ELR (cell line): Measurements from ENCODE around the gene AP4E1.
"Not testable (repeated sequence)": the region's sequence is repeated elsewhere in the genome, so short reads cannot be mapped to it uniquely, and the experiment has no call there.

Source experiments
- DNase-seq: peaks from one replicate; pipeline ENCODE4 v3.0.0-alpha.2; 2015; ENCODE audit warnings: low read depth

AP4E1 gene

DNA sequence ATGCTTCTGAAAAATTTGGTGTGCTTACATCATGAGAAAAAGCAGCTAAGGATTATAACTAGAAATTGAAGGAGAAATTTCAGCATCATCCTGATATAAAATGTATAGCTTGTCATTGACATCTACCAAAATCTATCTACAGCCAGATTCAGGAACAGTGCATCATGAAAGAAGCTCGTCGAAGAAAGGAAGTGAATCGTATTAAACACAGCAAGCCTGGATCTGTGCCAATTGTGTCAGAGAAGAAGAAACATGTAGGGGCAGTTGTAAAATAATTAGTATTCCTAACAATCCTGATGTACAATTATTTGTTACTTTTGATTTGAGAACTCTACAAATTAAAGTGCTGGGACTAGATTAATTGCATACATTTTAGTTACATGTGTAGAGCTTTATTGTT, 37.2 kb downstream of the AP4E1 start:
- peak; percentile 53 for DNase-seq

DNA sequence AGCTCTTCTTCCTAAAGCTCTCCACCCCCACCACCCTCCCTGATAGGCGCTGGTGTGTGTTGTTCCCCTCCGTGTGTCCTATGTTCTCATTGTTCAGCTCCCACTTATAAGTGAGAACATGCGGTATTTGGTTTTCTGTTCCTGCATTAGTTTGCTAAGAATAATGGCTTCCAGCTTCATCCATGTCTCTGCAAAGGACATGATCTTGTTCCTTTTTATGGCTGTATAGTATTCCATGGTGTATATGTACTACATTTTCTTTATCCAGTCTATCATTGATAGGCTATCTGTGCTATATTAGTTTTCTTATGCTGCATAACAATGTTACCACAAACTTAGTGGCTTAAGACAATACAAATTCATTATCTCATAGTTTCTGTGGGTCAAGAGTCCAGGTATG, 42.3 kb downstream of the AP4E1 start:
- not testable (repeated sequence) for DNase-seq

DNA sequence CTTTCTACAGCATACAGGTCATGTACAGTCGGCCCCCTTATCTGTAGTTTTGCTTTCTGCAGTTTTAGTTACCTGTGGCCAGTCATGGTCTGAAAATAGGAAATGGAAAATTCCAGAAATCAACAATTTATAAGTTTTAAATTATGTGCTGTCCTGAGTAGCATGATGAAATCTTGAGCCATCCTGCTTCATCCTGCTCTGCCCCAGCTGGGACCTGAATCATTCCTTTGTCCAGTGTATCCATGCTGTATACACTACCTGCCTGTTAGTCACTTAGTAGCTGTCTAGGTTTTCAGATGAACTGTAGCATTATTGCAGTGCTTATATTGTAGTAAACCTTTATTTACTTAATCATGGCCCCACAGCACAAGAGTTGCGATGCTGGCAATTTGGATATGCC, 44.8 kb downstream of the AP4E1 start:
- DNase-seq: peak; percentile 71

DNA sequence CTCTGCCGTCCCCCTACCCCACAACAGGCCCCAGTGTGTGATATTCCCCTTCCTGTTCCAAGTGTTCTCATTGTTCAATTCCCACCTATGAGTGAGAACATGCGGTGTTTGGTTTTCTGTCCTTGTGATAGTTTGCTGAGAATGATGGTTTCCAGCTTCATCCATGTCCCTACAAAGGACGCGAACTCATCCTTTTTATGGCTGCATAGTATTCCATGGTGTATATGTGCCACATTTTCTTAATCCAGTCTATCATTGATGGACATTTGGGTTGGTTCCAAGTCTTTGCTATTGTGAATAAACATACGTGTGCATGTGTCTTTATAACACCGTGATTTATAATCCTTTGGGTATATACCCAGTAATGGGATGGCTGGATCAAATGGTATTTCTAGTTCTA, 46.4 kb downstream of the AP4E1 start:
- DNase-seq: not testable (repeated sequence)

DNA sequence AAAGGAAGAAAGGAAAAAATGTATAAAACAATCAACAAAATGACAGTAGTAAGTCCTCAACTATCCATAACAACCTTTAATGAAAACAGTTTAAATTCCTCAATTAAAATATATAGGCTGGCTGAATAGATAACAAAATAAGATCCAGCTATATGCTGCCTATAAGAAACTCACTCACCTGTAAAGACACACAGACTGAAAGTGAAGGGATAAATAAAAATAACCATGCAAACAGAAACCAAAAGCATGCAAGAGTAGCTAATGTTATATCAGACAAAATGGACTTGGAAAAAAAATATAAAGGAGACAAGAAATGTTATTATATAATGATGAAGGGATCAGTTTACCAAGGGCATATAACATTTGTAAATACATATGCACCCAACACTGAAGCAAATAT, 51.2 kb downstream of the AP4E1 start:
- DNase-seq: no peak

DNA sequence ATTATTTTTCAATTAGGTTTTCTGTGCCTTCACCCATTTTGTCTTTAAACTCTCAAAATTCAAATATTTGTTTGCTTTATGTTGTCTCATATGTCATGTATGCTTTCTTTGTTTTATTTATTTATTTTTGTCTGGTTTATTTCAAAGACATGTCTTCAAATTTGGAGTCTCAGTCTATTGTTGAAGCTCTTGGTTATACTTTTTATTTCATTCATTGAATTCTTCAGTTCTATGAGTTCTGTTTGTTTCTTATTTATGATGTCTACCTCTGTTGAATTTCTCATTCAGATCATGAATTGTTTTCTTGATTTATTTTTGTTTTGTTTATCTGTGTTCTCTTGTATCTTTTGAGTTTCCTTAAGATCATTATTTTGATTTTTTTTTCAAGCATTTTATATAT, 55.6 kb downstream of the AP4E1 start:
- no peak for DNase-seq

DNA sequence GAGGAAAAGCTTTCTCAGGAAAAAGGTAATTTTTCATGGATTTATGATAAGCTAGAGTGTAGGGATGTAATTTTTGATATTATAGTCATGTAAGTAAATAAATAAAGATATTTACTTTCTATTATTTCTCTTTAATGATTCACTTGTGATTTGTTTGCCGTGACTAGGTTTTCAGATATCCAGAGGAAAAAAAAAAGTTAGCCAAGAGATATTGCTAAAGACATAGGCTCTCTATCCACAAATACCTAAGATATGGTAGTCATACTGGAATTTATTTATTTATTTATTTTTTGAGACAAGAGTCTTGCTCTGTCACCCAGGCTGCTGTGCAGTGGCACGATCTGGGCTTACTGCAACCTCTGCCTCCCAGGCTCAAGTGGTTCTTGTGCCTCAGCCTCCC, 59.9 kb downstream of the AP4E1 start:
- peak; percentile 62 for DNase-seq

DNA sequence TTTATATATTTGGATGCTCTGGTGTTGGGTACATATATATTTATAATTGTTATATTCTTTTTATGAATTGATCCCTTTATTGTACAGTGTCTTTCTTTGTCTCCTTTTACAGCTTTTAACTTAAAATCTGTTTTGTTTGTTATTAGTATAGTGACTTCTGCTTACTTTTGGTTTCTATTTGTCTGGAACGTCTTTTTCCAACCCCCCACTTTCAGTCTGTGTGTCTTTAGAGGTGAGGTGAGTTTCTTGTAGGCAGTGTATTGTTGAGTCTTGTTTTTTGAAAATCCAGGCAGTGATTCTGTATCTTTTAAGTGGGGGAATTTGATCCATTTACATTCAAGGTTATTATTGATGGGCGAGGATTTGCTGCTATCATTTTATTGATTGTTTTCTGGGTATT, 62.0 kb downstream of the AP4E1 start:
- DNase-seq: no peak

DNA sequence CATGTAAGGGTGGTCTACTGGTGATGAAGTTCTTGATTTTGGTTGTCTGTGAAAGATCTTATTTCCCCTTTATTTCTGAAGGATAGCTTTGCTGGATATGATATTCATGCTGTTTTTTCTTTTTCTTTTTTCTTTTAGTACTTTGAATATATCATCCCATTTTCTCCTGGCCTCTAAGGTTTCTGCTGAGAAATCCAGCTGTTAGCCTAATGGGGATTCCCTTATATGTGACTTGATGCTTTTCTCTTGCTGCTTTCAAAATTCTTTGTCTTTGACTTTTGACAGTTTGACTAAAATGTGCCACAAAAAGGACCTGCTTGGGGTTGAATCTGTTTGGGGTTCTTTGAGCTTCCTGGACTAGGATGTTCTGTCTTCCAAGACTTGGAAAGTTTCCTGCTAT, 62.6 kb downstream of the AP4E1 start:
- DNase-seq: no peak

DNA sequence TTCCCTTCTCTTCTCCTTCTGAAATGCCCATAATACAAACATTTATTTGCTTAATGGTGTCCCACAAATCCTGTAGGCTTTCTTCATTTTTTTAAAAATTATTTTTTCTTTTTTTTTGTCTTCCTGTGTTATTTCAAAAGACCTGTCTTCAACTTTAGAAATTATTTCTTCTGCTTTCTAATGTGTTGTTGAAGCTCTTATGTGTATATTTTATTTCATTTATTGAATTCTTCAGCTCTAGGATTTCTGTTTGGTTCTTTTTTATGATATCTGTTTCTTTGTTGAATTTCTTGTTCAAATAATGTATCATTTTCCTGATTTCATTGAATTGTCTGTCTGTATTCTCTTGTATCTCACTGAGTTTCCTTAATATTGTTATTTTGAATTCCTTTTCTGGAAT, 63.1 kb downstream of the AP4E1 start:
- DNase-seq: no peak

DNA sequence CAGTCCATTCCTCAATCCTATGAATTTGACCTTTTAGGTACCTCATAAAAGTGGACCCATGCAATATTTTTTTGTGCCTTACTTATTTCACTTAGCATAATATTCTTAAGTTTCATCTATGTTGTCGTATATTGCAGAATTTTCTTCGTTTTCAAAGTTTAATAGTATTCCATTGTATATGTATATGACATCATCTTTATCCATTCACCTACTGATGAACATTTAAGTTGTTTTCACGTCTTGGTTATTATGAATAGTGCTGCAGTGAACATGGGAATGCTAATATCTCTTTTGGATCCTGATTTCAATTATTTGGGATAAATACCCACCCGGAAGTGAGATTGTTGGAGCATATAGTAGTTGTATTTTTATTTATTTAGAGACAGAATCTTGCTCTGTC, 65.1 kb downstream of the AP4E1 start:
- DNase-seq: no peak

DNA sequence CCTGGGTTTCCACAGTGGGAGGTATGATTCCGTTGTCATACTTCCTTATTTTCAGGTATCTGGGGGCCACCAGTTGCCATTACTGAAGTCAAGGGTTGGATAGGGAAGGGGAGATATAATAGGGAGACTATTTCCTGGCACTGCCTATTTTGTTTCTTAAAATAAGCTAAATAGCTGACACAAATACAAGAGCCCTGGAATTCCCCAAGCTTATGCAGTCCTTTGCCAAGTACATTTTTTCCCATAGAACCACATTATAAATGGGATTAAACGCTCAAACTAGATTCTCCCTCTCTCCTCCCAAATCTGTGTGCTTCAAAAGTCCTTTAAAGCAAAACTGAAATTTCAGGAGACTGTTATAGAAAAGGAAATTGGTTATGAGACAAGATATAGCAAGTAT, 68.7 kb downstream of the AP4E1 start:
- no peak for DNase-seq

DNA sequence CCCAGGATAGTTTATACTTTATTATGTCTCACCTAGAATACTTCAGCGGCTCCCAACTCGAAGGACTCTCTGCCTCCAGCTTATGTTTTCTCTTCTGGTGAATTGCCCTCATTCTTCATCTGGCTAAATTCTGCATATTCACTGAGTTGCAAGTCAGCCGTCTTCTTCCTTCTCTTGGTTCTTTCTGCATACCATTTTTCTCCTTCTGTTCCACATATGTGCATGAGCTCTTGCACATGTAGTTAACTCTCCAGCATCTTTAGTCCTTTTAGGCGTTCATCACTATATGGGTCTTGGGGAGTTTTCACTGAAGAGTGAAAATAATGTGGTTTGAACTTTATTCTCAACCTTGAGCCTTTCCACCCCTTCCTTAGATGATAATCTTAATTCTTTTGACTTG, 70.1 kb downstream of the AP4E1 start:
- DNase-seq: no peak

DNA sequence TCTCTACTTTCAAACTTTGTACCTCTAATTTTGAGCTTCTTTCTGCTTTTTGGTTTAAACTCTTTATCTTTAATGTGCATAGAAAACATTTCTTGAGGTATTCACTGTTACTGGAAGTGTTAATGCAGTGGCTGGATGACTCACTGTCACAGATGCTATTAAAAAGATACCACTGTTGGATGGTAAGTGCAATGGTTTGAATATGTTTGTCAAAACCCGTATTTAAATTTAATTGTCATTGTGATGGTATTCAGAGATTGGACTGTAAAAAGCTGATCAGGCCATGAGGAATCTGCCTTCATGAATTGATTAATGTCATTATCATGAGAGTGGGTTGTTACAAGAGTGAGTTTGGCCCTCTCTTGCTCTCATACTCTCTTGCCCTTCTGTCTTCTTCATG, 70.6 kb downstream of the AP4E1 start:
- DNase-seq: peak; percentile 13

DNA sequence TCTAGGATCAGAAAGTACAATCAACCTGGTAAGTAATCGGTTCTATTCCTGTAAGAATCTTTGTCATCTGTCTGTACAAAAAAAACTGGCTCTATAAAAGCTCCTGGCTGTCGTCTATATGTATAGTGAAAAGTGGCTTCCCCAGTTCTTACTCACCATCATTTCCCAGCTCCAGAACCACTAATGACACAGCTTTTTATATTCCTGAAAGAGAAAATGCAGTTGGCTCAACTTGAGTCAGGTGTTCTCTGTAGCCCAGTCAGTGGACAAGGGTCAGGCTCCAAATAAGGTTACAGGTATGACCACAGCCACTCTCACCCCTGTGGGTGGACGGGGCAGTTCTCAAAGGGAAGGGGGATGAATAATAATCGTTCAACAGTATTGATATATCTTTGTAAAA, 85.1 kb downstream of the AP4E1 start:
- DNase-seq: peak; percentile 10

DNA sequence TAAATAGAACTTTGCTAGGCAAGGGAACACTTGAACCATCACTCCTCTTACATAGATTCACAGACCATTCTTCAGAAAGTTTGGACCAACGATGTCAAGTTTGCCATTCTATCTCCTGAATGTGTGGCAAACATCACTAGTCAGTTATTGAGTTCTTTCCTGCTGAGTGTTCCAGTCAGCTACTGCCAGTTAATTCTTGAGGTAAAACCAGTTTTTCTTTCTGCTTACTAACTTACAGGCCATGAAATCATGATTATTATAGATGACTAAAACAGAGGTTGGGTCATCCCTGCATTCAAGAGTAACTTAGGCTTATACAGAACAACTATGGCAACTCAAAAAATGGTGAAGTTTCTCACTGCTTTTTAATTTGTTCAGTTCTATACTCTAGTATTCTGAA, 88.2 kb downstream of the AP4E1 start:
- peak; percentile 51 for DNase-seq

DNA sequence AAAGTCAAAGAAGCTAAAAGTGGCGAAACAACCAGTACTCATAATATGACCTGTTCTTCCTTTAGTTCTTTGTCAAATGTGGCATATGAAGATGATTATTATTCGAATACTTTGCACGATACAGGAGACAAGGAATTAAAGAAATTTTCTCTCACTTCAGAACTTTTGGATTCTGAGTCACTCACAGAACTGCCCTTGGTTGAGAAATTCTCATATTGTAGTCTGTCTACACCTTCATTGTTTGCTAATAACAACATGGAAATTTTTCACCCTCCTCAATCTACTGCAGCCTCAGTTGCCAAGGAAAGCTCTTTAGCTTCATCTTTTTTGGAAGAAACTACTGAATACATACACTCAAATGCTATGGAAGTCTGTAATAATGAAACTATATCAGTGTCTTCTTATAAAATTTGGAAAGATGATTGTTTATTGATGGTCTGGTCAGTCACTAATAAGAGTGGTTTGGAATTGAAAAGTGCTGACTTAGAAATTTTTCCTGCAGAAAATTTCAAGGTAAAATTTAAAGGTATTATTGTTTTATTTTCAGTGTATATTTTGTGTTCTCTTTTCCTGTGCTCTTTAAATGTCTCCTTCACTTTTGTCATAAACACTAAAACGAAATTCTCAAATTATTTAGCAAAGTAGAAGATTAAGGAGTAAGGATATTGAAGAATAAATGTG, 89.0 kb downstream of the AP4E1 start:
- no peak for DNase-seq

DNA sequence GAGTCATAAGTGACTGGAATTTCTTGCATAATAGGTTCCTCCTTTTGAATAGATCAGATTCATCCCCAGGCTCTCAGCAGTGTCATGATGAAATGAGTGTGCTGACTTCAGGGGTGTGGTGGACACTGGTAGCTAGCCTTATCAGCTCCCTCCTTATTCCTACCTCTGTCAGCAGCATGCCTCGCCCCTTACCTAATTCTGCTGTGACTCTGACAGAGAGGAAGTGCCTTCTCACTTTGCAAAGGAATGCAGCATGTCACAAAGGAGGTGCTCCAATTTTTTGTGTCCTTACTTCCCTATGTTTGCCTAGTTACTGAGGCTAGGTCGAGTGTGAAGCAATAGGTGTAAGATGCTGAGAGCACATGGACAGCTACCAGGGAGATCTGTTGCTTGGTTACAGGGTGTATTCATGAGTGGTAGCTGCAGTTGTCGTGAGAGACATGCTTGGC, 95.6 kb downstream of the AP4E1 start:
- DNase-seq: peak; percentile 20

DNA sequence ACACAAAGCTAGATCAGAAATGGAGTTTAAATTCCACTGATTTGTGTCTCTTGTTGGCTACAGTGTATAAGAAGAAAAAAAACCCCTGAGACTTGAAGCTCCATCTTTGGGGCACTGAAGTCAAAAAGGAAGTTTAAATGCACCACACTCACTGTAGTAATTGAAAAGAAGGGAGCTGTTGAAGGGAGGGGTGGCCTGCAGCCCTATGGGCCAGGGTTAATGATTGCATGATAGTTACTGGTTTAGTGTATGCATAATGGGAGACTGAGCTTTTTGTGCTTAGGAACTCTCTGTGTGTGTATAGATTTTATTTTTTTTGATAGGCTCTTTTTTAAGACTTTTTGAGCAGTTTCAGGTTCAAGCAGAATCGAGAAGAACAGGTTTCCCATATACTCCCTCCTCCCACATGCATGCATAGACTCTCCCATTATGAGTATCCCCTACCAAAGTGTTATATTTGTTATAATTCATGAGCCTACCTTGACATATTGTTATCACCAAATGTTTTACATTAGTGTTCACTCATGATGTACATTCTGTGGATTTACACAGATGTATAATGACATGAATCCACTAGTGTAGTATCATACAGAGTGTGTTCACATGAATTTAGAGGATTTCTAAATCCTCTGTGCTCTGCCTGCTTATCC, 98.0 kb downstream of the AP4E1 start:
- DNase-seq: no peak

DNA sequence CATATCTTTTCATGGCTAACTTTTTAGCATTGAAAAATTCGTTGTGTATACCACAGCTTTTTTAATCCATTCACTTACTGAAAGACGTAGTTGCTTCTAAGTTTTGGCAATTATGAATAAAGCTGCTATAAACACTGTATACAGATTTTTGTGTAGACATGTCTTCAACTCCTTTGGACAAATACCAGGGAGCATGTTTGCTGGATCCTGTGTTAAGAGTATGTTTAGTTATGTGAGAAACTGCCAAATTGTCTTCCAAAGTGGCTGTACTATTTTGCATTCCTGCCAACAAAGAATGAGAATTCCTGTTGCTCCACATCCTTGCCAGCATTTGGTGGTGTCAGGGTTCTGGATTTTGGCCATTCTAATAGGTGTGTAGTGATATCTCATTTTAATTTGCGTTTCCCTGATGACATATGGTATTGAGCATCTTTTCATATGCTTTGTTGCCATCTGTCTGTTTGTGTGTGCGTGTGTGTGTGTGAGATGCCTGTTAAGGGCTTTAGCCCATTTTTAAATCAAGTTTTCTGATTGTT, 98.7 kb downstream of the AP4E1 start:
- DNase-seq: no peak

DNA sequence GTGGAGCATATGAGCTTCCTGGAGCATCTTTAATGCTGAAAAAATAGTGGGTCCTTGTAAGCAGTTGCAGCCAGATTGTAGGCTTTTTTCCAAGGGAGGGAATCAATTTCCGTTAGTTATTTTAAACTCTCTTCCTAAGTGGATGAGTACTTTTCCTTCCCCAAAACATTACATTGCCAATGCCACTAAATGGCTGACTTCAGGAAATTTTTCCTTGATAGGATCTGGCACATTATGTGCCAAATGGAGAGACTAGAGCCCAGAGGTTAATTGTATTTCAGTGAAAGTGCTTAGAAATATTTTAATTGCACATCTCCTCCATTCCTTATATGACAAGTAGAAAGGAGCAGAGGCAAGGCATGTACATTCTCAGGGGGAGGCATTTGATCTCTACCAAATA, 102.7 kb downstream of the AP4E1 start:
- DNase-seq: no peak

DNA sequence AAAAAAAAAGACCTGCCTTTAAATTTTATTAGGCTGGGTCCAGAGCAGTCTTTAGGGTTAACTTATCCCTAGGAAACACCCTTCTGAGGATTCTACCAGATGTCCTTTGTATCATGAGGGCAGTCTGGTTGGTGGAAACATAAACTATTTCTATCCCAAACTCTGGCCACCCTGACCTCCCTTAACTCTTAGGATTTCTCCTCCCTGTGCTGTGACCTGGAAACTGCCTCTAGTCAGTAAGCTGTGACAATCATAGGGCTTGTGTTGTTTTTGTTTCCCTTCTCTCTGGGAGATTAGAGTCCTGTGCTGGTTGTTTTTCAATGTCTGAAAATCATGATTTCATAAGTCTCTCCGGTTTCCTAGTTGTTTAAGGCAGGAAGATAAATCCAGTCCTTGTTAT, 108.1 kb downstream of the AP4E1 start:
- no peak for DNase-seq

DNA sequence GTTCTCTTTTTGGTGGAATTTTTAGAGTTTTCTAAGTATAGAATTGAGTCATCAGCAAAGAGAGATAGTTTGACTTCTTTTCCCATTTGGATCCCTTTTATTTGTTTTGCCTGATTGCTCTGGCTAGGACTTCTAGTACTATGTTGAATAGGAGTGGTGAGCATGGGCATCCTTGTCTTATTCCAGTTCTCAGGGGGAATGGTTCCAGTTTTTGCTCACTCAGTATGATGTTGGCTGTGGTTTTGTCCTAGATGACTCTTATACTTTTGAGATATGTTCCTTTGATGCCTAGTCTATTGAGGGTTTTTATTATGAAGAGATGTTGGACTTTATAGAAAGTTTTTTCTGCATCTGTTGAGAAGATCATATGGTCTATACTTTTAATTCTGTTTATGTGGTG, 113.7 kb downstream of the AP4E1 start:
- no peak for DNase-seq

DNA sequence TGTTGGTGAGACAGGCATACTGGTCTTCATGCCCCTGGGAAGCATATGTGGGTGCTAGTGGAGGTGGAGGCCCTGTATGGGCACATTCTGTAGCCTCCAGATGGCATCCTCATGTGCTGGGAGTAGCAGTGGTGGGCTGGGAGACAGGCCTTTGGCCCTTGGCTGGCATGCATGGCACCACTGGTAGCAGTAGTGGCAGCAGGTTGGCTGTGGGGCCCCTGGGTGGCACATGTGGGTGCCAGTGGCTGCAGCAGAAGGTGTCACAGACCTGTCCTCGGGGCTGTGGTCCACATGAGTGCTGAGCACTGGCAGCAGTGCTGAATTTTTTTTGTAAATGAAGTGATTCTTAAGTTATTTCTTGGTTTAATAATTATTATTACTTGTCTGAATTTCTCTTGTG, 115.0 kb downstream of the AP4E1 start:
- no peak for DNase-seq
